ENCODE results near the gene ZCCHC24.

ZCCHC24 gene

GRCh38 chr10:79409038-79409725 lies 36.2 kb downstream of the ZCCHC24 start:
- no peak for DNase-seq

- DNase-seq: no peak
Observed at GRCh38 chr10:79407811-79408795, 37.3 kb downstream of the ZCCHC24 start.

- DNase-seq: no peak
Observed at GRCh38 chr10:79407423-79407796, 38.0 kb downstream of the ZCCHC24 start.

- DNase-seq: no peak
Observed at GRCh38 chr10:79406683-79407422, 38.6 kb downstream of the ZCCHC24 start.

DNA sequence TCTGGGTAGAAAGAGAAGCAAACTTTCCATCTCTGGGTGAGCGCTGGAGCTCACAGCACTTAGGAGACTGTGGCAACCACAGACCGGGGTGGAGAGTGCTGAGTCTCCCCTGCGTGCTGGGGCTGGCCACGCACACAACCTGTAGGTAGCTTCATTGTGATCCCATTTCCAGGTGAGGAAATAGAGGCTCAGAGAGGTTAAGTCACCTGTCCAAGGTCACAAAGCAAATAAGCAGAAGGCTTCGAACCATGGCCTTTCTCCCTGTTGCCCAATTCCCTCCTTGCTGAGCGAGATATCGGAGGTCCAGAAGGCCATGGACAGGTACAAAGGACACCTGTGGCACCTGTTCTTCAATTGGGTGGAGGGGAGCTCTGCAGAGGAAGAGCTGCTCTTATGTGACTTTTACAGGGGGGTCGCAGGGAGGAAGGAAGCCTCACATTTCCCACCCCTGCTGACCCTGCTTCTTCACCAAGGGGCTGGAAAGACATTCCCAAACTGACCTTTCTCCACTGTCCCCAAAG lies 39.4 kb downstream of the ZCCHC24 start:
- no peak for DNase-seq

DNA sequence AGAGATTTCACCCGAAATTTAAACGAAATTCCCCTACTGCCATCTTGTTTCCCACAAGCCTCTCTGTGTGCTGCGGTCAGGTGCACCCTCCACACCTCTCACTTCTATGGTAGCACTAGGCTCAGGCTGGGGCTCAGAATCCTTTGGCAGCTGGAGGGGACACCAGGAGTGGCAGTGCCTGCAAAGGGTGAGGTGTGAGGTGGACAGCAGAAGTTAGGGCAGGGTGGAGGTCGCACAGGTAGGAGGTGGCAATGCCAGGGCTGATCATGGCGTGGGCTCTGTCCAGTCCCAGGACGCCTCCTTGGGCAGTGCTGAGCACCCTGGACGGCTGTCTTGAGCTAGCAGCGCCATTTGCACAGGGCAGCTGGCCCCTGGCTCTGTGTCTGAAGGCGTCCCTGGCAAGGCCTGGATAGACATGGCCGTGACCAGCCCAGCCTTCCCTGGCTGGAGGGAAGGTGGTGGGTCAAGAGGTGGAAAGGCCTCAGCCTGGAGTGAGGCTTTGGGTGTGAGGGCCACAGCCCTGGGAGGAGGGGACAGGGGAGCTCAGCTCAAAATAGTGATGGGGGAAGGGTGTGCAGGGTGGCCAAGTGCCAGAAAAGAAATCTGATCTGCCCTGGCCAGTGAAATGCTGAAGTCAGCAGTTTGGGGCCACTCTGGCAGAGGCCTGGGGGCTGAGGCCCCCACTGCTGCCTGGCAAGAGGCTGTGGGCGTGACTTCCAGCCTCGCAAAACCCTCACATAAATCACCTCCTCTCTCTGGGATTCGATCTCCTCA lies 40.0 kb downstream of the ZCCHC24 start:
- DNase-seq: no peak

DNA sequence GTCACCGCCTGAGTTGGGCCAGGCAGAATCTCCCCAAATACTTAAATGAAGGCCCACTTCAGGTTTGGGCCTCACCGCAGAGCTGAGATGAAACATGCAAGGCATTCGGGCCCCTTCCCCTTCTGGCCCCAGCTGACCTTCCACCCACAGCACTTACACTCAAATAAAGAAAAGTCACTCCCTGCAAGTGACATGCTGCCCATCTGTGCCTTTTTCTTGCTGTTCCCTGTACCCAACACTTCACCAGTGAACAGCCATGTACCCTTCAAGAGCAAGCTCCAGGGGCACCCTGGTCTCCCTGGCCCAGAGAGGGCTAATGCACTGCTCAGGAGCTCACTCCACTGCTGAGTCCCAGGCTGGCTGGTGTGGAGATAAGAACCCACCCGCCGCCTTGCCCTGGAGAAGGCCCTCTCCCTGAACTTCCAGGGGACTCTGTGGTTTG lies 40.7 kb downstream of the ZCCHC24 start:
- no peak for DNase-seq

- no peak for DNase-seq
Observed at GRCh38 chr10:79404231-79404609, 41.2 kb downstream of the ZCCHC24 start.

GRCh38 chr10:79403441-79404230 lies 41.8 kb downstream of the ZCCHC24 start:
- DNase-seq: no peak

DNA sequence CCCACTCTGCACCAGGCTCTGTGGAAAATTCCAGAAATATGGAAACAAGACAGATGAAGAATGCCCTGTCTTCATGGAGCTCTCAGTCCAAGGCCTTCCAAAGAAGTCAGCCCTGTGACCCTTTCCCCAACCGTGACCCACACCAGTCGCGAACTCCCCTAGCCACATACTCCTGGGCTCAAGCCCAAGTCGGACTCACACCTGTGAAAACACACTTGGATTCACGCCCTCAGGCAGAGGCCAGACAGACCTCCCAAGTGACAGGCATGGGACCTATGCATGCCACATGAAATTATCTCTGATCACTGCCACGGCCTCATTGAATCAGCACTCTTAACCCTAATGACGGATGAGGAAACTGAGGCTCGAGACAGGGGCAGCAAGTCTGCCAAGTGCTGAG lies 42.5 kb downstream of the ZCCHC24 start:
- DNase-seq: no peak

DNA sequence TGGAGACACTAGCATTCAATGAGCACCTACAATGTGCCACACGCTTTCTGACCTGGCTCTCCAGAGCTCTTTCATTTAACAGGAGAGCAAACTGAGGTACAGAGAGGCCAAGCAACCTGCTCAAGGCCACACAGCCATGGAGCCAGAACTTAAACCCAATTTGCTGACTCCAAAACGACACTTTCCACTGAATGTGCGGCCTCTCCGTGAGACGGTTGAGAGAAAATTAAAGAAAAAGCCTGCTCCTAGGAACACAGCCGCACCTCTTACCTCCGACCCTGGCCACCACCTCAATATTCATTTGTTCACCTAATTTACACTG lies 42.8 kb downstream of the ZCCHC24 start:
- no peak for DNase-seq

- no peak for DNase-seq
Observed at GRCh38 chr10:79401015-79401921, 44.2 kb downstream of the ZCCHC24 start.

DNA sequence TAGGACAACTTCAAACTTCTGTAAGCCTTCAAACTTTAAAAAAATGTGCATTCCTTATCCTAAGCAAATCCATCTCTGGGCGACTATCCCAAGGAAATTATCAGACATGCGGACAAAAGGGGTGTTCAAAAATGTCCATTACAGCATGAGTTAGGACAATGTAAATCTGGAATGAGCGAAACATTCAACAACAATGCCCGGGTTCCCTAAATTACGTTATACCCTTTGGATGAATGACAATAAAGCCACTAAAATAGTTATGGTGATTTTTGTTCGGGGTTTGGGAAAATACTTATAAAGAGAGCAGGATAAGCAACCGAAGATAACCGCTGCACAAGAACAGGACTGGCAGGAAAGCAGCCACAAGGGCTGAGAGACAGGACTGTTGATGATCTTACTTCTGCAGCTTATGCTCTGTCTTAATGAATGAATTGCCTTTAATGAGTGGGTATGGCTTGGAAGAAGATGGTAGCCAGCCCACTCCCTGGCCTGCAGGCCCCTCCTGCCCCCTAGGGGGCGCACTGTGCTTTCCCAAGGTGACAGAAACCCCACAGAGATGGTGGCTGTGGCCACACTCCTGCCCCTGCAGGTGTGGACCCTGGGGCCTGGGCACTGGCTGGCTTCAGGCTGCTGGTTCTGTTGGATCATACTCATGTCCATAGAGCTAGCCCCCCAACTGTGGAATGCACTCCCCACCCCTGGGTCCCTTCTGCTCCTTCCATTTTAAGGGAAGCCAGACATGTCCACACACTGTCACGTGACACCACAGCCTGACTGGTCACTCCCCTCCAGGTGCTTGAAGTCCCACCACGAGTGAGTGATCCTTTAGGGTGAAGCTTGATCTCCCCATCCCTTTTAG lies 45.0 kb downstream of the ZCCHC24 start:
- no peak for DNase-seq

GRCh38 chr10:79399223-79399831 lies 46.1 kb downstream of the ZCCHC24 start:
- no peak for DNase-seq

- DNase-seq: no peak
Observed at GRCh38 chr10:79398642-79399041, 46.8 kb downstream of the ZCCHC24 start.

DNA sequence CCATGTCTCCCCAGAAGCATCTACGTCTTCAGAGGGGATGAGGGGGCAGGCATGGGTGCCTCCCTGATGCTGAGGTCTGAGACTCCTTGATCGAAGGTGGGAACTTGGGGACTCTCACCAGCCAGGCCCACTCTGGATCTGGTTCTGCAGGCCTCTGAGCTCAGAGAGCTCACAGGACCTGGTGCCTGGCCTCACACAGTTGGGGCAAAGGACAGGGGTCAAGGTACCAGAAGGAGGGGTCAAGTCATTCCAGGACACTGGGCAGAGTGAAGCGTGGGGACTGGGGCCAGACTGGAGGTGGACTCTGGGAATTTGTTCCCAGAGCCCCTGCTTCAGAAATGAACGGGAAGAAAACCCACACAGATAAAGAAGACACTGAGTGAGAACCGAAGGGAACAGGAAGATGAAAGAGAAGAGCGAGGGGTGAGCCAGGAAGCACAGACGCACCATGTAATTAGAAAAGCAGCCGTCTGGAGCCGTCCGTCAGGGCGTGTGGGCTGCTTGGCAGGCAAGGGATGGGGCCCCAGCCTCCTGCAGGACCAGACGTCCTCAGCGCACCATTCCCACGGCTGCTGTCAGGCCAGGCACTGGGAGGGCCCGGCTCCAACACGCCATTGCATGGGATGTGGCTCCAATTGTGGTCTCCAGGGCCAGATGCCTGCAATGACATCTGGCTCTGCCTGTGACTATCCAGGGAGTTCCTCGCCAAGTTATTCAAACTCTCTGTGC lies 47.7 kb downstream of the ZCCHC24 start:
- no peak for DNase-seq

DNA sequence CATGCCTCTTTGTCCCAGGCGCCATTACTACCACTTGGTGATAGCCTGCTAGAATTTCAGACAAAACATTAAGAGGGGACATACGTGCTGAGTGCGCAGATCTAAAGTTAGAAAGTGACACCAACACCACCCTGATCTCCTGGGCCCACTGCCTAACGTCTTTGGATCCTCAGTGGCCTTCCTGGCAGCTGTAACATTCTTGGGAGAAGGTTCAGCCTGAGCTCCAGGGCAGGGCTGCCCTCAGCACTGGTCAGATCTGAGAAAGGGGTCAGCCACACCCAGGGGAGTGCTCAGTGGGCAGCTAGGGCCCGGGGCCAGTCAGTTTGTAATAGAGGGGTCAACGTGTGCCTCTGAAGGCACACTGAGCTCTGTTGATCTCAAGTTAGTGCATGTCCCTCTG lies 48.4 kb downstream of the ZCCHC24 start:
- DNase-seq: no peak

GRCh38 chr10:79396520-79396919 lies 48.9 kb downstream of the ZCCHC24 start:
- no peak for DNase-seq

All from NCI-H2029 treated with DMSO at 0.1 percent for 48 hours (cell line).